ENCODE data around the gene MRPS18B. TPM values are rescaled to one million over a fixed set of nuclear protein-coding genes. Genes with fewer than 3 reads are reported as not detected.
A peak's percentile ranks its signal among the peaks of the same experiment; 100 is the strongest.

Gene MRPS18B
- total and polyA plus RNA-seq, 2 of the 13 experiments (the other 11 are each of a cell fraction or from before 2014, with no cell fraction given) = 125 to 131 TPM

DNA sequence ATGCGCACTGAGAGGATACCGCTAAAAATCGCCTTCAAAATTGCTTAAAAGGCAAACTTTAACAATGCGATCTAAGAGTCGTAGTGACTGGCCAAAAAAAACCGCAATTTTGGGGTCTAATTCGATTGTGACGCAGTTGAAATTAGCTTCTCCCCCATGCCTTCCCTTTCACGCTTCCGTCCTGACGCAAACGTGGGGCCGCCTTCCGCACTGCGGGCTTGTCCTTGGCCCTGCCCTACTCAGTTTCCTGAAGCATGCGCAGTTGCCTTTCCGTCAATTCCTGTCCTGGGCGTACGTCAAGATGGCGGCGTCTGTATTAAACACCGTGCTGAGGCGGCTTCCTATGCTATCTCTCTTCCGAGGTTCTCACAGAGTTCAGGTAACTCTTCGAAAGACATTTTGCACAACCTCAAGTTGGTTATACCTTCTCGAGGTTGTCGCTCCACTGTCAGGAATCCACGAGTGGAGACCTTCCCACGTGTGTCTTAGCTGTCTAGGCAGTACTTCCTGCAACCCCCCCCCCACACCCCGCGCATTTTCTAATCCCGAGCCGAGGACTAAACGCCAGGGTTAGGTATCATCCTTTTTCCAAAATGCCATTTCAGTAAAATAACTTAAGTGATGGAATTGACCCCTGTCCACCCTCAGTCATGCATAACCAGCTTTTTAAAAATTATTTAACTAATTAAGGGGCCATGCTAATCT lies at the start of gene MRPS18B (continued):
- no peak for TF ChIP-seq ZNF468 (CRISPR knock-in tag; IDR thresholded peaks at IDR 0.05)
- TF ChIP-seq ARHGAP35 (CRISPR knock-in tag; IDR thresholded peaks at IDR 0.05; ENCODE audit: borderline replicate concordance) = no peak; the same call in 1 of the 2 replicates
- TF ChIP-seq ZMYM3 (CRISPR knock-in tag; IDR thresholded peaks at IDR 0.05) = no peak
- TF ChIP-seq, protein P1, sequence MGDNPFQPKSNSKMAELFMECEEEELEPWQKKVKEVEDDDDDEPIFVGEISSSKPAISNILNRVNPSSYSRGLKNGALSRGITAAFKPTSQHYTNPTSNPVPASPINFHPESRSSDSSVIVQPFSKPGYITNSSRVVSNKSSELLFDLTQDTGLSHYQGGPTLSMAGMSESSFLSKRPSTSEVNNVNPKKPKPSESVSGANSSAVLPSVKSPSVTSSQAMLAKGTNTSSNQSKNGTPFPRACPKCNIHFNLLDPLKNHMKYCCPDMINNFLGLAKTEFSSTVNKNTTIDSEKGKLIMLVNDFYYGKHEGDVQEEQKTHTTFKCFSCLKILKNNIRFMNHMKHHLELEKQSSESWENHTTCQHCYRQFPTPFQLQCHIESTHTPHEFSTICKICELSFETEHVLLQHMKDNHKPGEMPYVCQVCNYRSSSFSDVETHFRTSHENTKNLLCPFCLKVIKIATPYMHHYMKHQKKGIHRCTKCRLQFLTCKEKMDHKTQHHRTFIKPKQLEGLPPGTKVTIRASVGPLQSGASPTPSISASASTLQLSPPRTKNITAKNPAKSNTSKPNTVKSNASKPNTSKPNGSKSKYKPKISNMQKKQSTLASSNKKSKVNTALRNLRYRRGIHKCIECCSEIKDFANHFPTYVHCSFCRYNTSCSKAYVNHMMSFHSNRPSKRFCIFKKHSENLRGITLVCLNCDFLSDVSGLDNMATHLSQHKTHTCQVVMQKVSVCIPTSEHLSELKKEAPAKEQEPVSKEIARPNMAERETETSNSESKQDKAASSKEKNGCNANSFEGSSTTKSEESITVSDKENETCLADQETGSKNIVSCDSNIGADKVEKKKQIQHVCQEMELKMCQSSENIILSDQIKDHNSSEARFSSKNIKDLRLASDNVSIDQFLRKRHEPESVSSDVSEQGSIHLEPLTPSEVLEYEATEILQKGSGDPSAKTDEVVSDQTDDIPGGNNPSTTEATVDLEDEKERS (CRISPR knock-in tag; IDR thresholded peaks at IDR 0.05) = peak; percentile 87; the same call in 1 of the 2 replicates
- TF ChIP-seq, protein P2, sequence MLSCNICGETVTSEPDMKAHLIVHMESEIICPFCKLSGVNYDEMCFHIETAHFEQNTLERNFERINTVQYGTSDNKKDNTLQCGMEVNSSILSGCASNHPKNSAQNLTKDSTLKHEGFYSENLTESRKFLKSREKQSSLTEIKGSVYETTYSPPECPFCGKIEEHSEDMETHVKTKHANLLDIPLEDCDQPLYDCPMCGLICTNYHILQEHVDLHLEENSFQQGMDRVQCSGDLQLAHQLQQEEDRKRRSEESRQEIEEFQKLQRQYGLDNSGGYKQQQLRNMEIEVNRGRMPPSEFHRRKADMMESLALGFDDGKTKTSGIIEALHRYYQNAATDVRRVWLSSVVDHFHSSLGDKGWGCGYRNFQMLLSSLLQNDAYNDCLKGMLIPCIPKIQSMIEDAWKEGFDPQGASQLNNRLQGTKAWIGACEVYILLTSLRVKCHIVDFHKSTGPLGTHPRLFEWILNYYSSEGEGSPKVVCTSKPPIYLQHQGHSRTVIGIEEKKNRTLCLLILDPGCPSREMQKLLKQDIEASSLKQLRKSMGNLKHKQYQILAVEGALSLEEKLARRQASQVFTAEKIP (CRISPR knock-in tag; IDR thresholded peaks at IDR 0.05; ENCODE audit: borderline replicate concordance) = no peak
- TF ChIP-seq NFE2L2 (IDR thresholded peaks at IDR 0.05; ENCODE audit: low read length) = 0 out of 2 replicates have a peak, but pooled peaks have one; percentile 7
- TF ChIP-seq ZNF383 (CRISPR knock-in tag; IDR thresholded peaks at IDR 0.05; ENCODE audit: borderline replicate concordance) = no peak
- TF ChIP-seq REL (CRISPR knock-in tag; conservative IDR thresholded peaks at IDR 0.05) = no peak
- TF ChIP-seq ZNF225 (CRISPR knock-in tag; IDR thresholded peaks at IDR 0.05) = peak; percentile 30; the same call in 1 of the 2 replicates
- no peak for TF ChIP-seq NFIB (CRISPR knock-in tag; IDR thresholded peaks at IDR 0.05; ENCODE audit: borderline replicate concordance)
- no peak for TF ChIP-seq HNF4G (IDR thresholded peaks at IDR 0.05; ENCODE audit: borderline replicate concordance, low read depth, low read length)
- TF ChIP-seq HNF4G (CRISPR knock-in tag; IDR thresholded peaks at IDR 0.05; ENCODE audit: borderline replicate concordance, low read depth) = 0 out of 2 replicates have a peak, but pooled peaks have one; percentile 23
- TF ChIP-seq JUND (CRISPR knock-in tag; IDR thresholded peaks at IDR 0.05) = peak; percentile 81; the same call in 1 of the 2 replicates
- peak; percentile 90; the same call in 1 of the 2 replicates for TF ChIP-seq ZNF724P (CRISPR knock-in tag; IDR thresholded peaks at IDR 0.05; ENCODE audit: borderline replicate concordance)
- TF ChIP-seq MTF1 (CRISPR knock-in tag; IDR thresholded peaks at IDR 0.05) = no peak
- no peak for TF ChIP-seq ZNF644 (CRISPR knock-in tag; IDR thresholded peaks at IDR 0.05; ENCODE audit: low read depth)
- no peak for TF ChIP-seq FOXA1 (IDR thresholded peaks at IDR 0.05)
- no peak for TF ChIP-seq FOXA1 (CRISPR knock-in tag; IDR thresholded peaks at IDR 0.05)
- TF ChIP-seq, protein P3, sequence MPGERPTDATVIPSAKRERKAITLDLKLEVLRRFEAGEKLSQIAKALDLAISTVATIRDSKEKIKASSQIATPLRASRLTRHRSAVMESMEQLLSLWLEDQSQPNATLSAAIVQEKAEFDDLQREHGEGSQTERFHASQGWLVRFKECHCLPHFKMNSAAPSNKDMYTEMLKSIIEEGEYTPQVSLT (CRISPR knock-in tag; IDR thresholded peaks at IDR 0.05; ENCODE audit: borderline replicate concordance, low read depth) = peak; percentile 76; the same call in 1 of the 2 replicates
- no peak for TF ChIP-seq GPN1 (CRISPR knock-in tag; IDR thresholded peaks at IDR 0.05; ENCODE audit: borderline replicate concordance)
- TF ChIP-seq, protein P4, sequence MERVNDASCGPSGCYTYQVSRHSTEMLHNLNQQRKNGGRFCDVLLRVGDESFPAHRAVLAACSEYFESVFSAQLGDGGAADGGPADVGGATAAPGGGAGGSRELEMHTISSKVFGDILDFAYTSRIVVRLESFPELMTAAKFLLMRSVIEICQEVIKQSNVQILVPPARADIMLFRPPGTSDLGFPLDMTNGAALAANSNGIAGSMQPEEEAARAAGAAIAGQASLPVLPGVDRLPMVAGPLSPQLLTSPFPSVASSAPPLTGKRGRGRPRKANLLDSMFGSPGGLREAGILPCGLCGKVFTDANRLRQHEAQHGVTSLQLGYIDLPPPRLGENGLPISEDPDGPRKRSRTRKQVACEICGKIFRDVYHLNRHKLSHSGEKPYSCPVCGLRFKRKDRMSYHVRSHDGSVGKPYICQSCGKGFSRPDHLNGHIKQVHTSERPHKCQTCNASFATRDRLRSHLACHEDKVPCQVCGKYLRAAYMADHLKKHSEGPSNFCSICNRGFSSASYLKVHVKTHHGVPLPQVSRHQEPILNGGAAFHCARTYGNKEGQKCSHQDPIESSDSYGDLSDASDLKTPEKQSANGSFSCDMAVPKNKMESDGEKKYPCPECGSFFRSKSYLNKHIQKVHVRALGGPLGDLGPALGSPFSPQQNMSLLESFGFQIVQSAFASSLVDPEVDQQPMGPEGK (CRISPR knock-in tag; IDR thresholded peaks at IDR 0.05) = no peak
- TF ChIP-seq CEBPB (IDR thresholded peaks at IDR 0.05; ENCODE audit: borderline replicate concordance, low read depth, low read length) = peak; percentile 69
- no peak for TF ChIP-seq ZBTB1 (CRISPR knock-in tag; IDR thresholded peaks at IDR 0.05; ENCODE audit: borderline replicate concordance)

Data from HepG2 (cell line).